ENCODE data around the gene ITGA6.

Gene ITGA6

GRCh38 chr2:172446474-172447063 lies 19.2 kb downstream of the ITGA6 start:
- no peak for TF ChIP-seq CTCF (IDR thresholded peaks at IDR 0.05)

GRCh38 chr2:172447811-172448493 lies 20.6 kb downstream of the ITGA6 start:
- no peak for TF ChIP-seq CTCF (IDR thresholded peaks at IDR 0.05)

- no peak for TF ChIP-seq CTCF (IDR thresholded peaks at IDR 0.05)
Measured at GRCh38 chr2:172448544-172449267, 21.3 kb downstream of the ITGA6 start.

GRCh38 chr2:172449911-172450550 lies 22.6 kb downstream of the ITGA6 start:
- no peak for TF ChIP-seq CTCF (IDR thresholded peaks at IDR 0.05)

GRCh38 chr2:172451923-172452322 lies 24.5 kb downstream of the ITGA6 start:
- no peak for TF ChIP-seq CTCF (IDR thresholded peaks at IDR 0.05)

- TF ChIP-seq CTCF (IDR thresholded peaks at IDR 0.05), result no peak
Measured at GRCh38 chr2:172452845-172453244, 25.5 kb downstream of the ITGA6 start.

GRCh38 chr2:172454404-172455120 lies 27.2 kb downstream of the ITGA6 start:
- TF ChIP-seq CTCF (IDR thresholded peaks at IDR 0.05), result no peak

Measured in LNCAP (cell line).